ENCODE measurements around the gene HOXC4.
"Not testable (repeated sequence)": the region's sequence is repeated elsewhere in the genome, so short reads cannot be mapped to it uniquely, and the experiment has no call there.

The HOXC4 gene

GRCh38 chr12:54041097-54041690 lies 12.4 kb upstream of the HOXC4 start:
- DNase-seq = no peak

DNA sequence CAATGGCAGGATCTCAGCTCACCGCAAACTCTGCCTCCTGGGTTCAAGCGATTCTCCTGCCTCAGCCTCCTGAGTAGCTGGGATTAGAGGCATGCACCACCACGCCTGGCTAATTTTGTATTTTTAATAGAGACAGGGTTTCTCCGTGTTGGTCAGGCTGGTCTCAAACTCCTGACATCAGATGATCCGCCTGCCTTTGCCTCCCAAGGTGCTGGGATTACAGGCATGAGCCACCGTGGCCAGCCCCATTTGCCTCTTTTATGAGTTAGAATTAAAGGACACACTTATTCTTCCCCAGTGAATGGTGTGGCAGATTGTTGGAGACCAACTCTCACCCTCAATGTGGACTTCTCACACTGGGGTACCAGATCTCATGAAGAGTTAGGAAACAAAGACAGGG lies 11.6 kb upstream of the HOXC4 start:
- DNase-seq = not testable (repeated sequence)

GRCh38 chr12:54042970-54043853 lies 10.4 kb upstream of the HOXC4 start:
- DNase-seq = no peak

- no peak for DNase-seq
Measured at GRCh38 chr12:54044425-54045103, 9.1 kb upstream of the HOXC4 start.

GRCh38 chr12:54045401-54045800 lies 8.2 kb upstream of the HOXC4 start:
- no peak for DNase-seq

DNA sequence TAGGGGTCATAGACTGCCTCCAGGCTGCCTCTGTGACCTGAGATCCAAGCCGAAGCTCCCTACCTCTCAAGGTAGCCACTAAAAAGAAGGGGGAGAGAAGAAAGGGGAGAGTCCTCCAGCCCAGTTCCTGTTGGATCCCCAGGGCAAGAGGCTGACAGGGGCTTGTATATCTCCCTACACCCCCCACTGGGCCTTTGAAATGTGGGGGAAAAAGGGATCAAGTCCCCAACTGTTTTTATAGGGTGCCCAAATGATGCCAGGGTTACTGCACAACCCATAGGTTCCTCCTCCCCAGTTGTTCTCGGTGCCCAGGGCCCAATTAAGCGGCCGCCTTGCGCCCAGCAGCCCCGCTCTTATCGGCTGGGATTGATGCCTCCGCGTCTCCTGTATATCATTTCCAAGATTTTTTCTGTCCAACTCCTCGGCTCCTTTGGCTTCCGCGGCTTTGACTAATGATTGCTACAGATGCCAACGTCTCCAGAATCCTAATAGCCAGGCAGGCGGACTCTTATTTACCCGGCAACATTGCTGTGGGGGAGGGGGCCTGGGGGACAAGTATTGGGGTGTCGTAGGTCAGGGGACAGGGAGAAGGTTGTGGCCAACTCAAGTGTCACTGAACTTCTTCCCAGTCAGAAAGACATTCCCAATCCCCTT lies 7.6 kb upstream of the HOXC4 start:
- no peak for DNase-seq

DNA sequence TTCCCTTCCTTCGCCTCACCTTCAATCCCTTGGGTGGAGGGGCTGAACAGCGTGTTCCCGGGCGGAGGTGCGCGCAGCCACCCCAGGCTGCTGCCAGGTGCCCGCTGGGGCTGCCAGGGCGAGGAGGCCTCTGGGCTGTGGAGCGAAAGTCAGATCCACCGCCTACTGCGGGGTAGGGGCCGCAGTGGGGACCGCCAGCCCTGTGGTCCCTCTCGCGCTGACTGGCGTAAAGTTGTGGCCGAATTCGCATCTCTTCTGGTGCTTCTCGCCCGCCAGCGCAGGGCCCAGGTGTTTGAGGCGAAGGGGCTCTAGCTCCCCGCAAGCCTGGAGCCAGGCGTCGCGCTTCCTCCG lies 6.9 kb upstream of the HOXC4 start:
- DNase-seq = no peak

DNA sequence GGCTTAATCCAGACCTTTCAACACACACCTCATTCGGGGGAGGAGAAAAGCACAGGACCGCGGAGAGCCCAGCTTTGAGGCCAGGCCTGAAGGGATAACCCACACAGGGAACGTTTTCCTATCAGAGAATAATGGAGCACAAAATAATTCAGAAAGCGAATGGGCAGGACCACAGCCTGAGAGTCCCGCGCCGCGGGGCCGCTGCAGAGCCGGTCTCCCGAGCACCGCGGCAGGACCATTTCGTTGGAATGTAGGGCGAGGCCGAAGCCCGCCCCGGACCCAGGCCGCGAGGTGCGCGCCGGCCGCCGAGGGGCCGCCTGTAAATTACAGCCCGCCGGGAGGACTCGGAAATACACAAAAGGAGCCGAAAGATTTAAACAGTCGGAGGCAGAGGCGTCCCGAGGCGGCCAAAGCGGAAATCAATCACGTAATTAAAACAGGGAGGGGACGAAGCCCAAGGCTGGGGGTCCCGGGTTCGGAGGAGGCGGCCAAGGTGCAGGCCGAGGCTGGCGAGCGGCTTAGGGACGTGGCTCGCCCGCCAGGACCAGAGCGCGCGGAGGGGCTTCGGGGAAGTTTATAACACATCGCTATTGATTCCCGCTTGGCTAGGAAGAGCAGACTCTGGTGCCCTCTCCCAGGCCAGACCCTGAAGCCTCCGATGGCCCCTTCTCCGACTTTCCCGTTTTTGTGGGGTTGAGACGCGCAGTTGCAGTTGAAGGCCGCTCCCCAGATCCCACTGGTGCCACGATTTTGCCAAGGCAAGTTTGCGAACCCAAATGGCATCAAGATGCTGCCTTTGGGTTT lies 6.3 kb upstream of the HOXC4 start:
- no peak for DNase-seq

DNA sequence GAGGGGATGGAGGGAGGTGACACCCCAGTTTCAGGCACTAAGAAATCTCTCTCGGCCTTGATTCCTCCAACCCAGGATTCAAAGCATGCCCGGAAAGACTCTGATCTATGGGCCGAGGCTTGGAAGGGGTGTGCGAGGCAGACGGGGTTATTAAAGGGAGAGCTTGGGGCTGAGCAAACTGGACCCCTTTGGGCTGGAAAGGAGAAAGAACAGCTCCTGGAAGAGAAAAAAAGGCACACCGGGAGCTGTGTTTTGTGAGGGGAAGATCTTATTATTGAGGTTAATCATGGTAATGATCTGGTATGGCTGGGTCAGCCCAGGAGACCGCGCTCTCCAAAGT lies 5.7 kb upstream of the HOXC4 start:
- DNase-seq = no peak

- no peak for DNase-seq
Measured at GRCh38 chr12:54048406-54049093, 5.1 kb upstream of the HOXC4 start.

GRCh38 chr12:54049108-54049507 lies 4.5 kb upstream of the HOXC4 start:
- DNase-seq = no peak

DNA sequence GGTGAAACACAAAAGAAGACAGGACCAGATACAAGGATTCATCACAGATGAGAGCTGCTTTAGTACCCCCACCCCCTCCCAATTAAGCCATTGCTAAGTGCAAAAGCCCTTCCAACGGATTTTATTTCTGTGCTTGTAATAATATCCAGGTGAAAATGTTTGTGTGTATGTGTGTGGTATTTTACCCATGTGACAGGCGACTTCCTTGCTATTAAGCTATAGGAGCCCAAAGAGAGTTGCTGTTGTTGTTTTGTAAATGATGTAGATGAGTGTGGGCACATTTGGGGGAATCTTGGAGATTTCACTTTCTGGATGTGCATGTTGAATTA lies 3.2 kb upstream of the HOXC4 start:
- DNase-seq = no peak

GRCh38 chr12:54051026-54051842 lies 2.4 kb upstream of the HOXC4 start:
- no peak for DNase-seq

GRCh38 chr12:54051874-54052437 lies 1.7 kb upstream of the HOXC4 start:
- DNase-seq = no peak

DNA sequence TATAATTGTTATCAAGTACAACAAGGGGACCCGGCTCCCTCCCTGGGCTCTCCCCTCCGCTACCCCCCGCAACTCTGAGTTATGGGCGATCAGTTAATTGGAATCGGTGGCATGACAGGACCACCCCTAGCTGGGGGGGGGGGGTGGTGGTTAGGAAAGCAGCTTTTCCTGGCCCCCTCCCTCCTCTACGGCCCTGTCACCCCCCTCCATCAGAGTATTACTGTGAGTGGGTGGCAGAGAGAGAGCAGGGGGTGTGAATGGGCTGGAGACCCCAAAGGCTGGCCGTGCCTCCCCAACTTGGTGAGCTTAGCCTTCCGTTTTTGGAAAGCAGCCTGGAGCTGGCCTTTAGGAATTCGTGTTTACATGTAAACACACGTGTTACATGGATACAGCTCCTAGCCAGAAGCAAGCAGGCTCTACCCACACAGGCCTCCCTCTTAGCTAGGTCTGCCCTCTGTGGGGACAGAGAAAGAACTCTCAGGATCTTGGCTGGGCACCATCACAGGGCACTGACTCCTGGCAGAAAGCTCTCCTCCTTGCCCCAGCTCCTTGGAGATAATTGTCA lies 1.1 kb upstream of the HOXC4 start:
- no peak for DNase-seq

DNA sequence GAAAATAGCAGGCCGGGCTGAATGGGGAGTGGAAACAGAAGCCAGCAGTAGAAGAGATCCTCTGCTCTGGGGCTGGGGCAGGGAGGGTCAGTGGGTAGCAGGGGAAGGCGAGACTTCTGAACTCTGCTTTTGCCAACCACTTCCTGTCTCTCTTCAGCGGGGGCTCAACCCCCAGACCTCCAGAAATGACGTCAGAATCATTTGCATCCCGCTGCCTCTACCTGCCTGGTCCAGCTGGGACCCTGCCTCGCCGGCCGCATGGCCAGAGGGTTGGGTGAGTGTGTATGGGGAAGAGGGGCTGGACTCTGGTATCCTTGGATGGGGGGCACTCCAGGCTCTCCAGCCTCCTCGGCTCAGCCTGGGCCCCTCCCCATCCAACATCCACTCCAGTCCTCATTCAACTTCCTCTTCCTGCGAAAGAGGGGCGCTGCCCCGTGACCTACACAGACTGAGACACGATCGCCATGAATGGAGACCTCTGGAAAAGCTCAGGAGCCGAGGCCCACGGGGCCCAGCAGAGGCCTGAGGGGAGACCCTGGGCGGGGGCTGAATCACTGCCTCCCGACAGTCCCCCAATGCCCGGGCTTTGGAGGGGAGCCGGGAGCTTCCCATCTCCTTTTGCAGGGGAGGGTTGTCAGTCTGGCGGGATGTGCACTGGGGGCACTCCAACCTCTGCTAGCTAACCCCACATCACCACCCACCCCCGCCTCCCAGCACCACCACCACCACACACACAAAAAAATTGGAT lies 458 bp upstream of the HOXC4 start:
- peak in 1 of 5 donors; percentile 14 for DNase-seq

DNA sequence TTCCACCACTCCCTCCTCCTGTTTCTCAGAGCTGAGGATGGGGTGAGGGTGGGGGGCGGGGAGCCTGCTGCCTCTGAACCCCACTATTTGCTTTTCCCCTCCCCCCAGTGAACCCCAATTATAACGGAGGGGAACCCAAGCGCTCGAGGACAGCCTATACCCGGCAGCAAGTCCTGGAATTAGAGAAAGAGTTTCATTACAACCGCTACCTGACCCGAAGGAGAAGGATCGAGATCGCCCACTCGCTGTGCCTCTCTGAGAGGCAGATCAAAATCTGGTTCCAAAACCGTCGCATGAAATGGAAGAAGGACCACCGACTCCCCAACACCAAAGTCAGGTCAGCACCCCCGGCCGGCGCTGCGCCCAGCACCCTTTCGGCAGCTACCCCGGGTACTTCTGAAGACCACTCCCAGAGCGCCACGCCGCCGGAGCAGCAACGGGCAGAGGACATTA lies 1.1 kb downstream of the HOXC4 start:
- no peak for DNase-seq

GRCh38 chr12:54055552-54055951 lies 1.9 kb downstream of the HOXC4 start:
- DNase-seq = no peak

GRCh38 chr12:54056110-54056509 lies 2.5 kb downstream of the HOXC4 start:
- DNase-seq = no peak

All from T-helper 1 cell (primary cell).